ENCODE measurements around the gene CCDC184.
"Not testable (repeated sequence)": the region's sequence is repeated elsewhere in the genome, so short reads cannot be mapped to it uniquely, and the experiment has no call there.

The CCDC184 gene

GRCh38 chr12:48180424-48180823 is 3.0 kb upstream of the CCDC184 start:
- no peak for DNase-seq

DNA sequence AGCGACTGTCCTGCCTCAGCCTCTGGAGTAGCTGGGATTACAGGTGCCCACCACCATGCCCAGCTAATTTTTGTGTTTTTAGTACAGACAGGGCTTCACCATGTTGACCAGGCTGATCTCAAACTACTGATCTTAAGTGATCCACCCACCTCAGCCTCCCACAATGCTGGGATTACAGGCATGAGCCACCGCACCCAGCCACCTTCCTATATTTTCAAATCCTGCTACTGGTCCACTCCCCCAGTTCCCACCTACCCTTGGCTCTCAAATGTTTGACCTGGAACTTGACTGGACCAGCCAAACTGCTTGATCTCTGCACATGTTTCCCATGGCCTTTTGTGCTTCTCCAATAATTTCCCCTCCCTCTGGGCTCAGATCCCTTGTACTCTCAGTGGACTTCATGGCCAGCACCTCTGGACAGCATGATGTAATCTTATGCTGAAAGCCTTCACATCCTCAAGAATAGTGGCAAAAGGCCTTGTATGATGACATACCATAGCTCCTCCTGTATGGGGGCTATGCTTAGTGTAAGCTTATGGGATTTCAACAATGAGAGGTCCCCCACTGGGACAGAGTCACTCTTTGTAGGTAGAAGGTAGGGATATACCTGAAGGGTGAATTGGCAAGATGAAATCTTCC is 2.5 kb upstream of the CCDC184 start:
- DNase-seq: no peak

DNA sequence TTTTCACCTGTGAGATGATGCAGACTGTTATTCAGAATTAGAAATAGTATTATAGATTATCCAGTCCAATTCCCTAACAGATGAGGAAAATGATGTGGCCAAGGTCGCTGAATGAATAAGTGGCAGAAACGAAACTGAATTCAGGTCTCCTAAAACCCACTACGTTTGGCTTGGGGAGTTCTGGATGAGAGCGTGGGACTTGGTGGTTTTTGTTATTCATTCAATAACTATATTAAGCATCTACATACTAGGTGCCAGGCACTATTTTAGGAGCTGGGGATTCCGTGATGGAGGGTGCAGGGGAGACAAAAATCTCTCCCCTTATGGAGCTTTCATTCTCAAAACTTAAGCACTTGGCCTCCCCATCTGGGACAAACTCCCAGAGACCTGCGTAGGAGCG is 813 bp upstream of the CCDC184 start:
- no peak for DNase-seq

- DNase-seq: no peak
Measured at GRCh38 chr12:48183876-48184548, 568 bp downstream of the CCDC184 start.

- DNase-seq: no peak
Measured at GRCh38 chr12:48184549-48184922, 1.1 kb downstream of the CCDC184 start.

DNA sequence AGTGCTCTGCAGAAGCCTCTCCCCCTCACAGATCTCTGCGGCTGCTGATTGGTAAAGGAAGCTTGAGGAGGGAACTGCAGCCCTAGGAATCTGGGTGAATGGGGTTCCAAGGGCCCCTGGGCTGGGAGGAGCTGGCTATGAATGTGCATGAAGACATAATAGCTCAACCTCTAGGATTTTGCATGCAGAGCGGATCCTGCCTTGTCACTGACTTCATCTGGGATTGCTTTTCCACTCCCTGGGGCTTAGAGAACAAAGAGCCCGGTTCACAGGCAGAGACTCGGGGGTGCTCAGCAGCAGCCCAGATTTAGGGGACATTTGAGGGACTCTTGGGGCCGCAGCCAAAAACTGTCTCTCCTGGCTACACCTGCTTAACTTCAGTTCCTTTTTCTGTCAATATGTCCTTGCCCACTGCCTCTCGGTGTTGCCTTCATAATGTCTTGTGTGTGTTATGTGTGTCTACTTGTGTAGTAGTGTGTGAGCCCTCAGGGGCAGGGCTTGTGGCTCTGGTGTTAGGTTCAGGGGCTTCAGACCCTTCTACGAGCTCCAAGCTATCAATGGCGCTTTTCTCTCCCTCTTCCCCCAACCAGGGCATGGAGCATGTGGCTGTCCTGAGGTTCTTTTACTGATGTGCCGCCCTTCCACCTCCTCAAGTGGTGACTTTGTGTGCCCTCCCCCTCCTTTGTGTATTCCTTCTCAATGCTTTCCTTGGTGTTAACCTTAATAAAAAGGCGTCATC is 1.9 kb downstream of the CCDC184 start:
- no peak for DNase-seq

DNA sequence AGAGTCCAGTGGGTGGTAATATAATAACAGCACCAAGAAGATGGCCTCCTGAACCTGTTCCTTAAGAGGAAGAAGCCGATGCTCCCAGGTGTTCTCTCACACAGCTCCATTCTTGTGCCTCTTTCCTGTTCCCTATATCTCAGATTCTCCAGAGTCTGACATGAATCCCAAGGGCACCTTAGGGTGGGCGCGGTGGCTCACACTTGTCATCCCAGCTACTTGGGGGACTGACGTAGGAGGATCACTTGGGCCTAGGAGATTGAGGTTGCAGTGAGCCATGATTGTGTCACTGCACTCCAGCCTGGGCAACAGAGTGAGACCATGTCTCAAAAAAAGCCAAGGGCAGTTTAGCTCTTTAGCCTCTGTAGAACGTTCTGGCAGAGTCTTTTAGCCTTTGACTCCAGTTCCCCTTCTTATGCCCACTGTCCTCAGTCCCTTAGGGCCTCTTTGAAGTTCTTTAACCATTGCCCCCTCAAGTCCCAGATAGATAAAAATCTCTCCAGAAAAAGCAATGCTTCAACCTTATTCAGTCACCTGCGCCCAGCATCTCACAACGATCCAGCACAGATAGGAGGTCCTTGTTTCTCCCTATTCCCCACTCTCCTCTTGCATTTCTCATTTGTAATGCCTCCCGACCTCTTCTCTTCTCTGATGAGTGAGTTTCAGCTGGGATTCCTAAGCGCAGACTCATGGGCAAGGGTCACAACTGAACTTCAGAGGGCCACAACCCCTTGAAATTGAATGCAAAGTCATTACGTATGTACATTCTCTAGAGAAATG is 4.7 kb downstream of the CCDC184 start:
- no peak for DNase-seq

GRCh38 chr12:48189331-48190125 is 6.1 kb downstream of the CCDC184 start:
- DNase-seq: no peak

DNA sequence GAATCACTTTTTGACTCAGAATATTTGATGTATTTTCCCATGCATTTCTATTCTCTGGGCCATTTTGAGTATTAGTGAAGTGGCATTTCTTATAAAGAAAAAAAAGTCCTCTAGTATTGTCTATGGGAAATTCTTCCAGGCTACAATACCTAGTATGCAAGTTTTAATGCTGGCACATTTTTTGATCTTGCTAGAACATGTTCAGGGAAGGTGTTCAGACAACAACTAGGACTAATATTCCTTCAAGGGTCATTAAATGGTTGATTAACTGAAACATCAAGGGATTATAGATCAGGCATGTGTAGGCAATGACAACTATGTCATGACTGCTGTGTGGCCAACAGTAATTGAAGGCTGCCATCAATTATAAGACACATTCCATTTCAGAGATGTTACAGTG is 7.7 kb downstream of the CCDC184 start:
- DNase-seq: no peak

DNA sequence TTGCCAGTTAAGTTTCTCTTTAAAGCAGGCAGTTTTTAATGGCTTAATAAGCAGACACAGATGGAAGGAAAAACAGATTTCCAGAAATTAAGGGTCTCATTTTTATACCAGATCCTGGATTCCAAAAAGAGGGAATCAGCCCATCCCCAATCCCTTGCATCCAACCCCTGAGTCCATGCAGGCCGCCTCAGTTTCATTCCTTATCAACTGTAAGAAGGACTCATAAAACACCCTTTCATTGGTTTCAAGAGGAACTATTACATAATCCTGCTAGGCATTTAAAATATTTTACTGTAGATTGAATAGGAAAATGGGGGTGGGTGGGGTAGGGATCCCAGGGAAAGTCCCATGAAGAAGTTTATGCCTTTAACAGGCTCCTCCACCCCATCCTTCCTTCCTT is 9.4 kb downstream of the CCDC184 start:
- DNase-seq: no peak

GRCh38 chr12:48193623-48194022 is 10.2 kb downstream of the CCDC184 start:
- DNase-seq: no peak

DNA sequence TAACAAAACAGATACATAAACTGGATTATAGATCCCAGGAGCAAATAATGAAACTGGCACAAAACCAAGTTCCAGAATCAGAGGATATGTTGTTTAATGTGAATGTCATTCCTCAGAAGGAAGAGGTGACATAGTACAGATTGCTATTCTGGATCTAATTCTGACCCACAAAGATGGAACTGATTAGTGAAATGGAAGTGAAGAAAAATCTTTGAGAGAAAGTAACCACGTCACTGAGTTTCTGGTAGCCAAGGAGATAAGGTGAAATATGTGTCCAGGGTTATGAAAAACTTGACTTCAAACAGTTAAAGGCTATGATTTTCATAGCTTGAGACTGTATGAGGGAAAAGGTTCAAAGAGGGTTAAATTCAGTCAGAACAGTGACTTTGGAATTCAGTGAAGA is 11.4 kb downstream of the CCDC184 start:
- DNase-seq: no peak

DNA sequence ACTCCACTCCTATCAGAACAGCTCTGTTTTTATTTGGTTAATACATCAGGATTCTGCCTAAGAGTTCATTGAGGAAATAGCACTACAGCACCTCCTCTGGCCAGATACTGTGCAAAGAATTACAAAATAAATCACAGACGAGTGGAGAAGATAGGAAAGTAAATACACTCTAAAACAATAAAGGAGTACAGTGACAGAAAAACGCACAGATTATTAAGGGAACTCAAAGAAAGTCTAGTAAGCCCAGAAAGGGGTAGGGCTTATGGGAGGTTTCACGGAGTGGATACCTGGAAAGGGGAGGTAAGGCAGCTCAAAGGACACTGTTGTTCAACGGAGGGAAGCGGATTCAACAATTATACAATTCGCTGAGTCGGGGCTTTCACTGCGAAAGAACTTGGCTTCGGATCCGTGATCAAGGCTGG is 14.1 kb downstream of the CCDC184 start:
- DNase-seq: no peak

- peak; percentile 94 for DNase-seq
Measured at GRCh38 chr12:48197971-48198671, 14.7 kb downstream of the CCDC184 start.

DNA sequence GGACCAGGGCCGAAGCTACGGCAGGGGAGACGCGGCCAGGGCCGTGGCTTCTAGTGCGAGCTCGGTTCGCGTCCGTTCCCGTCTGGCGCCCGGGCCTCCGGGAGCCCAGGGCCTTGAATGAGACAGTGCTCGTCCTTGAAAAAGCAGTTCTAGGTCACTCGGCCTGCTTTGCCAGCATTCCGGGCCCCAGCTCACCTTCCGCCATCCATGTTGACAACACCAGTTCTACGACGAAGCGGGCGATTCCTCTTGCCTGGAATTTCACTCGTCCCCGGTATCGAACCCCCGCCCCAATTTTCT is 15.2 kb downstream of the CCDC184 start:
- no peak for DNase-seq

- no peak for DNase-seq
Measured at GRCh38 chr12:48198985-48199384, 15.5 kb downstream of the CCDC184 start.

DNA sequence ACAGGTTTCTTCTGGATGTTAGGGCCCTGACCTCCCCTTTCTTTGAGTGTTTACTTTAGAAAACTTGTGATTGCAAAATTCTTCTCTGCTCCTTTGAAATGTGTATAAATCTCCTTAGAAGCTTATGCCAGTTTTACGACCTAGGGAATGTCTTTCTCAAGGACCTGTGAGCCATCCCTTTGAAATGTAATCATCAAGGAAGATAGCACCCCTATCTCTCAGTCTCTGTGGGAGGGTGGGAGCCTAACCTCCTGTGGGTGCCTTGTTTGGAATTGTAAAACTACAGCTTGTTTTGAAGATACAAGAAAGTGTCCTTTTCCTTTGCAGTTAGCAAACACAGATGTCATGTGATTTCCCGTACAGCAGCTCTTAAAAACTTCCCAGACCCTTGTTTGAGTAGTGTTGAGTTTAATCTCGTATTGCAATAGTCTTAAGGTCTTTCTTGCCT is 16.4 kb downstream of the CCDC184 start:
- no peak for DNase-seq

DNA sequence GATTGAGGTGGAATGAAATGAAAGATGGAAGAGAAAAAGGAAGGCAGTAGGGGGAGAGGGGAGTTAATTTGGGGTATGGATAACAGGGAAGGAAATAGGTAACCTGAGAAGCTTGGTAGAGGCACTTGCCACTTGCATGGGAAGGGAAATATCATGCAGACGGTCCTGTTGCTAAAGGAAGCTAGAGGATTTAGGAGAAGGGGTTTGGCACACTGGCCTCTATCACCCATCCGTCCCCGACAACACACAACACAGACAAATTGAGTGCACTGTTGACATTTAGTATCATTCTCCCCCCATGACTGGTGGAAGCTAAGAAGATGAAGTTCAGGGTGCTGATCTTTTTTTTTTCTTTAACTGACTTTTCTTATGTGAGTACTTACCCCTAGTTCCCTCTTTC is 17.6 kb downstream of the CCDC184 start:
- no peak for DNase-seq

GRCh38 chr12:48201516-48201915 is 18.1 kb downstream of the CCDC184 start:
- DNase-seq: no peak

GRCh38 chr12:48202766-48203165 is 19.3 kb downstream of the CCDC184 start:
- no peak for DNase-seq

- no peak for DNase-seq
Measured at GRCh38 chr12:48203192-48203591, 19.7 kb downstream of the CCDC184 start, which contains the start of gene OR10AD1. OR10AD1 (minus strand) TSS chr12:48203292; CDS start chr12:48203292, 0 bp downstream.

DNA sequence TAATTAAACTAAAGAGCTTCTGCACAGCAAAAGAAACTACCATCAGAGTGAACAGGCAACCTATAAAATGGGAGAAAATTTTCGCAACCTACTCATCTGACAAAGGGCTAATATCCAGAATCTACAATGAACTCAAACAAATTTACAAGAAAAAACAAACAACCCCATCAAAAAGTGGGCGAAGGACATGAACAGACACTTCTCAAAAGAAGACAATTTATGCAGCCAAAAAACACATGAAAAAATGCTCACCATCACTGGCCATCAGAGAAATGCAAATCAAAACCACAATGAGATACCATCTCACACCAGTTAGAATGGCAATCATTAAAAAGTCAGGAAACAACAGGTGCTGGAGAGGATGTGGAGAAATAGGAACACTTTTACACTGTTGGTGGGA is 26.1 kb downstream of the CCDC184 start:
- DNase-seq: not testable (repeated sequence)

Measured in NCI-H2081 treated with DMSO at 0.1 percent for 48 hours (cell line).